T-helper 1 cell treated with Interleukin-12 subunit alpha and Interleukin-12 subunit beta and Interleukin-4 antibody, amounts not matched to agents 30 μg/mL and 1 μg/mL, for 36 hours (primary cell): ENCODE measurements around the gene PPP1R1B.

Source experiments
- H3K27ac Mint-ChIP-seq: one replicate; pipeline ENCODE4 v1.8.0; 2021; ENCODE audit warnings: mild to moderate bottlenecking, mixed read lengths
- H3K27me3 Mint-ChIP-seq: one replicate; pipeline ENCODE4 v1.8.0; 2021; ENCODE audit warnings: low read depth, mixed read lengths
- H3K36me3 Mint-ChIP-seq: one replicate; pipeline ENCODE4 v1.8.0; 2021; ENCODE audit warnings: low read depth, mixed read lengths
- H3K4me1 Mint-ChIP-seq: one replicate; pipeline ENCODE4 v1.8.0; 2021; ENCODE audit warnings: low read depth, mixed read lengths
- H3K4me3 Mint-ChIP-seq: one replicate; pipeline ENCODE4 v1.8.0; 2021; ENCODE audit warnings: mild to moderate bottlenecking, moderate library complexity, mixed read lengths
- H3K9me3 Mint-ChIP-seq: one replicate; pipeline ENCODE4 v1.8.0; 2021; ENCODE audit warnings: mixed read lengths

Gene PPP1R1B

GRCh38 chr17:39677072-39677471, 50.3 kb downstream of the PPP1R1B start:
- Mint-ChIP-seq H3K9me3 (no peaks in the 10 kb centered on the region), H3K36me3 (peaks cover 8% of the 10 kb centered on the region), H3K27ac (no peak overlapping the region), H3K4me1 (peaks cover 43% of the 10 kb centered on the region), H3K4me3 (no peak overlapping the region), H3K27me3 (peaks cover under 1% of the 10 kb centered on the region)

DNA sequence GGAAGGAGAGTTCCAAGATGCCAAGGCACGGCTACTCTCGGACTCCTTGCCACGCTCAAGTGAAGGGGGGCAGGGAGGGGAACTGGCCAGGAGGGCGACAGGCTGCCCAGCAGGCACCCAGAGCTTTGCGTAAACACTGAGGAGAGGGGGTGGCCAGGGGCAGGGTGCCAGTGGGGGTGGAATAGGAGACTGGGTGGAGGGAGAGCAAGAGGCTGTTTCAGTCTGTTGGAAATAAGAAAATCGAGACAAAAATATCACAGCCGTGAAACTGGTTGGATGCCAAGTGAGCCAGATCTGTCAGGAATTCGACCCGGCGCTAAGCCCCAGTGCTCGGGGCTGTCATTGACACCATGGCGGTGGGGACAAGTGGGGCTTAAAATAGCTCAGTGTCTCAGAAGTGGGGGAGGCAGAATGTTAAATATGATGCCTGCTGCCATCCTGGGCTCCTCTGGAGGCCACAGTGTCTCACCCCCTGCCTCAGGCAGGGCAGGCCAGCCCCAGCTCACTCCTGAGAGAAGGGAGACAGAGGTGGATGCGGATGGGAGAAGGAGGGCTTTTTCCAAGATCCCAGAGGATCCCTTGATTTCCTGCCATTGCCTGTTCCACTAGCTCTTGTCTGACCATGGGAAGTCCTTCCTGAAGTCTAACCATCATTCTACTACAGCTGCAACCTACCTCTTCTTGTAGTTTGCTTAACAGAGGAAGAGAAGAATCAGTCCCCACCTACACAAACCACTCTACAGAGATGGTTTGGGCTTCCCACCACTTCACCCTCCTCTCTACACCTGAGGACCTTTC, 51.0 kb downstream of the PPP1R1B start:
- peaks cover 43% of the 10 kb centered on the region for H3K4me1 Mint-ChIP-seq
- peaks cover 8% of the 10 kb centered on the region for H3K36me3 Mint-ChIP-seq
- no peak overlapping the region for H3K27ac Mint-ChIP-seq
- no peak overlapping the region for H3K4me3 Mint-ChIP-seq
- H3K27me3 Mint-ChIP-seq: no peaks in the 10 kb centered on the region
- no peaks in the 10 kb centered on the region for H3K9me3 Mint-ChIP-seq

- Mint-ChIP-seq H3K27me3 (no peaks in the 10 kb centered on the region), H3K9me3 (no peaks in the 10 kb centered on the region), H3K27ac (peak overlapping the region; percentile 93), H3K4me3 (no peak overlapping the region), H3K4me1 (peaks cover 43% of the 10 kb centered on the region), H3K36me3 (peaks cover 14% of the 10 kb centered on the region)
Observed at GRCh38 chr17:39678340-39679116, 51.8 kb downstream of the PPP1R1B start.

GRCh38 chr17:39679521-39680192, 52.9 kb downstream of the PPP1R1B start:
- Mint-ChIP-seq H3K36me3 (peaks cover 14% of the 10 kb centered on the region), H3K9me3 (no peaks in the 10 kb centered on the region), H3K27me3 (no peaks in the 10 kb centered on the region), H3K27ac (peak overlapping the region; percentile 93), H3K4me3 (no peak overlapping the region), H3K4me1 (peaks cover 43% of the 10 kb centered on the region)

- peaks cover 4% of the 10 kb centered on the region for H3K9me3 Mint-ChIP-seq
- H3K36me3 Mint-ChIP-seq: peaks cover 29% of the 10 kb centered on the region
- H3K27me3 Mint-ChIP-seq: no peaks in the 10 kb centered on the region
- no peak overlapping the region for H3K4me3 Mint-ChIP-seq
- H3K27ac Mint-ChIP-seq: no peak overlapping the region
- peaks cover 36% of the 10 kb centered on the region for H3K4me1 Mint-ChIP-seq
Observed at GRCh38 chr17:39683295-39683939, 56.7 kb downstream of the PPP1R1B start.

- Mint-ChIP-seq H3K4me1 (peaks cover 32% of the 10 kb centered on the region), H3K4me3 (no peak overlapping the region), H3K36me3 (peaks cover 29% of the 10 kb centered on the region), H3K9me3 (peaks cover 7% of the 10 kb centered on the region), H3K27me3 (no peaks in the 10 kb centered on the region), H3K27ac (no peak overlapping the region)
Observed at GRCh38 chr17:39684369-39685192, 57.8 kb downstream of the PPP1R1B start.
